ENCODE results near the gene SHH.

DNA sequence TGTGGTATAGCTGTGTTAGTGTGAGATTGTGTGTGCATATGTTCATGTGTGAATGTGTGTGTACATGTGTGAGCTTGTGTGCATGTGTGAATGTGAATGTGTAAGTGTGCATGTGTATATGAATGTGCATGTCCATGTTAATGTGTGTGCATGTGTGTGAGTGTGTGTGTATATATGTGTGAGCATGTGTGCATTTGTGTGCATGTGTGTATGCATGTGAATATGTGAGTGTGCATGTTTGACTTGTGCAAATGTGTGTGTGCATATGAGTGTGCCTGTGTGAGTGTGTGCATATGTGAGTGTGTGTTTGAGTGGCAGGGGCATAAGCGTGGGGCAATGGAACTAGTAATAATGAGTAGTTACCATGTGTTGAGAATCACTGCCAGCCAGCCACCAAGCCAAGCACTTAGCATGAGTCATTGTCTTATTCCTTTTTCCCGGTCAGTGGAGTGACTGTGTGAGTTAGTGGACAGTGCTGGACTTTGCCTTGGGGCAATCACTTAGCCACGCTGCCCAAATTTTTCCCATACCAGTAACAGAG lies 46.3 kb upstream of the SHH start:
- TF ChIP-seq, protein P1, sequence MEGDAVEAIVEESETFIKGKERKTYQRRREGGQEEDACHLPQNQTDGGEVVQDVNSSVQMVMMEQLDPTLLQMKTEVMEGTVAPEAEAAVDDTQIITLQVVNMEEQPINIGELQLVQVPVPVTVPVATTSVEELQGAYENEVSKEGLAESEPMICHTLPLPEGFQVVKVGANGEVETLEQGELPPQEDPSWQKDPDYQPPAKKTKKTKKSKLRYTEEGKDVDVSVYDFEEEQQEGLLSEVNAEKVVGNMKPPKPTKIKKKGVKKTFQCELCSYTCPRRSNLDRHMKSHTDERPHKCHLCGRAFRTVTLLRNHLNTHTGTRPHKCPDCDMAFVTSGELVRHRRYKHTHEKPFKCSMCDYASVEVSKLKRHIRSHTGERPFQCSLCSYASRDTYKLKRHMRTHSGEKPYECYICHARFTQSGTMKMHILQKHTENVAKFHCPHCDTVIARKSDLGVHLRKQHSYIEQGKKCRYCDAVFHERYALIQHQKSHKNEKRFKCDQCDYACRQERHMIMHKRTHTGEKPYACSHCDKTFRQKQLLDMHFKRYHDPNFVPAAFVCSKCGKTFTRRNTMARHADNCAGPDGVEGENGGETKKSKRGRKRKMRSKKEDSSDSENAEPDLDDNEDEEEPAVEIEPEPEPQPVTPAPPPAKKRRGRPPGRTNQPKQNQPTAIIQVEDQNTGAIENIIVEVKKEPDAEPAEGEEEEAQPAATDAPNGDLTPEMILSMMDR (IDR thresholded peaks at IDR 0.05) = no peak
- TF ChIP-seq POLR2A (IDR thresholded peaks at IDR 0.05) = no peak
